HG02938 (cell line): Measurements from ENCODE around the gene RPL10A.

Source experiments
- ATAC-seq: cut with Tn5 transposase; IDR thresholded peaks from one replicate; pipeline ENCODE4 v1.9.1; 2021; ENCODE audit warnings: mild to moderate bottlenecking, moderate library complexity; ENCODE audit not compliant: unreplicated experiment

The RPL10A gene

DNA sequence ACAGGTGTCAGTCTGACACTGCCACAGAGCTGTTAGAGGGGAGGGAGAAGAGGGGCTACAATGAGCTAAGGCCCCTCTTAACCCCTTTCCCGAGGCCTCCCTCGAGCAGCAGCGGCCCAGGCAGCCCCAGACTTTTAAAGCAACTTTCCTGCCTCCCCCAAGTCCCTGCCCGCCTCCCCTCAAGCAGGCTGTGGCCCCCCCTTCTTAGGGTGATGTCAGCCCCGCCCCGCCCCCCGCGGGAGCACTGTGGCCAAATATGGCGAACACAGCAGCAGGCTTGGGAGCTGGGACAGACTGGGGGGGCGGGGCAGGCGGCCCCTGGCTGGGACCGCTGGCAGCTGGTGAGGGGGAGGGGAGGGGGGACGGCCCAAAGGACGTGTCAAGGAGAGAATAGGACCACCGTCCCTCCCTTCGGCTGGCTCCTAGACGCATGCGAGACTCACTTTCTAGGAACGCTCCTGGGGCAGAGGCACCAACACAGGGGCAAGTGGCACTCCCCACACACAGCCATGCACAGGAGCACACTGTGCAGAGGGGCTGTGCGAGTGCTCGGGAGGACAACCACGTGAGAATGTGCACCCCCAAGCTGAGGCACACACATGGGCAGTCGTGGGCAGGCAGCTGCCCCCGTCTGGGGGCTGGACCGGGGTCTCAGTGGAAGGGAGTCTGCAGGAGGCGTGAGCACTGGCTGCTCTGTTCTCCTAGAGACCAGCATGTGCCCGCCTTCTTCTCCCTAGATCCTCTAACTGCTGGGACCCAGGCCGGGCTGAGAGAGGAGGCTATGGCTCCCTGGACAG, 22.0 kb downstream of the RPL10A start:
- ATAC-seq = no peak

DNA sequence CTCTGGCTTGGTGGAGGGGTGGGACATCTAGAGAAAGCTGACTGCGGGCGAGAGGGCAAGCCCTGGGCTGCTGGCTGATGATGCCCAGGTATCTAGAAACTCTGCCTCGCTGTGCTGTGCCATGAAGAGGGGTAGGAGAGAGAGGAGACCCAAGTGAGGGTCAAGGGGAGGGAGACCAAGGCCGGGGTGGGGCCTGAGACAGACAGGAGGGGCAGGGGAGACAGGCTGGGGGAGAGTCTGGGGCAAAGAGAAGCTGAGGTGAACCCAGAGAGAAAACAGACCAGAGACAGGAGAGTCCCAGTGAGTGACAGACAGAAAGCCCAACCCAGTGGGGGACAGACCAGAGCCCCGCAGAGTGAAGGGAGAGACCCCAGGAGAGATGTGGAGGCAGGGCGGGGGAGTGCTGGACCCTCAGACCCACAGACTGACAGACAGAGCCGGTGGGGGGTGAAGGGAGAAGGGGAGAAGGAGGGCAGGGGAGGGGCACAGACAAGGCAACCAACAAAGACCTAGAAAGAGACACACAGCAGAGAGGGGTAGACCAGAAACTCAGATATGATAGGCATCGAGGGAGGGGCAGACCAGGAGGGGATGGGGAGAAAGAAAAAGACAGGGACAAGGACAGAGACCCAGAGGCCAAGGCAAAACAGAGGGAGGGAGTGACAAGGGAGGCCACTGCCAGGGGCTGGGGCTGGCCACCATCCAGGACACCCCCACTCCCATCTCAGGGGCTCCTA, 22.8 kb downstream of the RPL10A start:
- ATAC-seq = no peak

DNA sequence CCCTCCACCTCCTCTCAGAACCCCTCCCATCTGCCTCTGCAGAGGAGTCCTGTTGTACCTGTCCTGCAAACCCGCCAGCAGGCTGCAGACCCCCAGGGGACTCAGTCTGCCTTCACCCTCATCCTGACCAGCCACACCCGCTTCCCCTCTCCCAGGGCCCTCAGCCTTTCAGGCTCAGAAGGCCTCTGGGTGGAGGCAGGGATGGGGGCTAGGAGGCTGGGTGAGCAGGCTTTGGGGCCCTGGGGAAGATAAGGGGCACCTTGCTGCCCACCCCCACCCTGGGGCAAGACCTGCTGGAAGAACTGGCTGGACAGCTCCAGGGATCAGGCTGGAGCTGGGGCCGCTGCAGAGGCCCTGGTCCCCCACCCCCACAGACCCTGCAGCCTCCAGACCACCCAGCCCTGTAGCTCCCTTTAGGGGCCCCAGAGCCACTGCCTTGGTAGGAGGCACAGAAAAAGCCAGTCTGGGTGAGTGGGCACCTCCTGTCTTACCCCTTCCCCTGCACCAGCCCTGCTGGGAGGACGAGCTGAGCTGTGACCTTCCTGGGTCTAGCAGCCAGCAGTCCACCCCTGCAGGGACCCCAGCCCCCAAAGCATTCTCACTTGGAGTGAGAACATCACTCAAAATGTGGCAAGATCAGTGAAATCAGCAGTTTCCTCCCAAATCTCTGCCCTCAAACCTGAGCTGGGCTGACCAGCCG, 23.5 kb downstream of the RPL10A start:
- no peak for ATAC-seq

DNA sequence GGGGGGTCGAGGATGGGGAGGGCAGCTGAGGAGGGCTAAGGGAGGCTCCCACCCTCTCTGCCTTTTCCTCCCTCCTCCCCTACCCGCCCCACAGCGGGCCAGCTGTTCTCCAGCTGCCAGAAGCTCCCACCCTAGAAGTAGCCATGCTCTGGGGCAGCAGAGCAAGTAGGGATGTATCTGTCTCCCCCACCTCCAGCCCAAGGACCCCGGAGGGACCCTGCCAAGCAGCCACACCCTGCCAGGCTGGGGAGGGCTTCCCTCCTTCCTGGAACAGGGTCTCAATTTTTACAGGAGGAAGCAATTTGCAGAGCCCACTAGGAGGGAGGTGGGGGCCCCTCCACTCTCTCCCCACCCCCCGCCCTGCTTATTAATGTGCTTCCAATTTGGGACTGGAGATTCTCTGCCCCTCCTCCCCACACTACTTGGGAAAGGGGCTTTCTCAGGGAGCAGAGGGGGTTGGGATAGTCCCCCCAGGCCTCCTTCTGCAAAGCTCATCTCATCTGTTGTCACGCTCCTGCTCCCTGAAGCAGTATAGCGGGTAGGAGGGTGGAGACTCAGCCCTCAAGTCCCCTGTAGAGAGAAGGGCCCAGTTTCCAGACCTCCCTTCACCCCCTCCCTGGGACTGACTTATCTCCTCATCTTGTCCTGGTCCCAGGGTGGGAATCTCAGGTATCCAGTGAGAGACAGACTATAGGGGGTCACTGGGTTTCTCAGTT, 24.2 kb downstream of the RPL10A start:
- ATAC-seq = no peak

DNA sequence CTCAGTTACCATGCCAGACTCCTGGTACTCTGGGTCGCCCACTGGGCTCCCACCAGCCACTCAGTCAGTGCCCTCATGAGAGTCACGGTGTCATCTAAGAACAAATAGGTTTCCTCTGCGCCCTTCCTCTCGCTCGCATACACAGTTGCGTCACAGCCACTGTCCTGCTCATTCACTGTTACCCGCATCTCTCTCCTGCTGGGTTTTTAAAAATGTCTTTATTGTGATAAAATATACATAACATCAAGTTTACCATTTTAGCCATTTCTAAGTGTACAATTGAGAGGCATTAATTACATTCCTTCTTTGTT, 24.7 kb downstream of the RPL10A start:
- ATAC-seq = no peak

DNA sequence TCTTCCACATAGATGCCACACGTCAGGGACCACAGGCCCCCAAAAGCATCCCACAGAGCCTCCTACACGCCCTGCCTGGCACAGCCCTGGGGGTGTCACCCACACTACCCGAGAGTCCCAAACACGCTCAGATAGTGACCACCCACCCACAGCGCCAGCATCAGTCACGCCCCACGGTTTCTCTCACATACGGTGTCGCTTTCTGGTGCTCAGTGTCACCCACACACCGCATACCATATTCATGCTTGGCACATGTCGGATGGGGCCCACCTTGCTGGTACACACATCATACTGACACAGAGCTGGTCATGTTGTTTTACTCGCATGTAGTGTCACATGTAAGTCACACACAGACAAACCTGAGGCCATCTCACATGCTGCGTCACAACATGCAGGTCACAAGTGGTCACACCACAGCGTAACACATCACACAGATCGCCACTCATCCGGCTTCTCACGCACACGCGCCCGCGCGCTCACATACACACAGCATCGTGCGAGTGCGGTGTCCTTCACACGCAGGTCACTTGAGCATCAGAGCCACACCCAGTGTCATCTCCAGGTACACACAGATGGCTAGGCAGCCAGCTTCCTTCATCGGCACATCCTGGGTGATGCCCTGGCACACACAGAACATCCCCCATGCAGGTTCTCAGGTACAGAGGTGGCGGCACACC, 25.2 kb downstream of the RPL10A start:
- ATAC-seq = no peak

DNA sequence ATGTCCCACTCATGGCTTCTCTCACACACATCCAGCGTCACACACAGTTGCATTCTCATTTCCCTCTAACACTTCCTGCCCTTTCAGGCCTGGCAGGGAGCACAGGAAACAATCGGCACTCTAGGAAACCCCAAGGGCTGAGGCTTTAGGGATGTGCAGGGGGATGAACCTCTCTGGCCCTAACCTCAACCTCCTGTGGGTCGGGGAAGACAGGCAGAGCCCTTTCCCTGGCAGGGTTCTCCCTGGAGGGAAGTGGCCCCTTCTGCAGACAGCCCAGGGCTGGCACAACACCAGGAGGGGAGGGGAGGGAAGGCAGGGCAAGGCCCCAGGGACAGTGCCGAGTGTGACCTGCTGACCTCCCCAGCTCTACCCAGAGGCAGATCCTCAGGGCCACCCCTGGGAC, 26.0 kb downstream of the RPL10A start:
- ATAC-seq = no peak

DNA sequence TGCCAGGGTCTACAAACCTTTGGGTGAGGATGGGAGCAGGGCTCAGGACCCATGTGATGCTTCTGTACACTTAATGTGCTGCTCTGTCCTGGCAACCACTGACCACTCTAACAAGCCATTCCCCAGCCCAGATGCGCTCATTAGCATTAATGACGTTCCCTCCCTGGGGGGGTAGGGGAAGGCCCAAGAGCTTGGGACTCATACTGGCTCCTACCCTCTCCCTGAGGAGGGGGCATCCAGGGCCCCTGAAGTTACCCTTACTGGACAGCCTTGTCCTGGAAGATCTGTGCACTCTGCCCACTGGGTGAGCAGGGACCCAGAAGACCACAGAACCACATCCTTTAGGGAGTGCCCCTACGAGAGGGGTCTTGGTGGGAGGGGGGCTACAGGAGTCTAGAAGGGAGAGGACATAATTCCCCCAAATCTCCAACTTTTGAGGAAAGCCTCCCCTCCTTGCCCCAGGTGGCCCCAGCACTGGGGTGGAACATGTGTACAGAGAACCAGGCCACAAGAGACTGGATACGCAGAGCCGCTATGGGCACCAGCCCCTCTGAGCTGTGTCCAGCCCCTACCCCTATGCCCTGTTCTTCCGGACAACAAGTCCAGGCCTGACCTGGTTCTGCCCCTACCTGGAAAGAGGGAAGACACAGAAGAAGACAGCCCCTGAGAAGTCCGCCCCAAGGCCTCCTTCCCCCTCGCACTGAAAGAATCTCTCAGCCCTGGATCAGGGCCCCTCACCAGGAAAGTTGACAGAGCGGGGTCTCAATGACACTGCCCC, 27.2 kb downstream of the RPL10A start:
- ATAC-seq = no peak

DNA sequence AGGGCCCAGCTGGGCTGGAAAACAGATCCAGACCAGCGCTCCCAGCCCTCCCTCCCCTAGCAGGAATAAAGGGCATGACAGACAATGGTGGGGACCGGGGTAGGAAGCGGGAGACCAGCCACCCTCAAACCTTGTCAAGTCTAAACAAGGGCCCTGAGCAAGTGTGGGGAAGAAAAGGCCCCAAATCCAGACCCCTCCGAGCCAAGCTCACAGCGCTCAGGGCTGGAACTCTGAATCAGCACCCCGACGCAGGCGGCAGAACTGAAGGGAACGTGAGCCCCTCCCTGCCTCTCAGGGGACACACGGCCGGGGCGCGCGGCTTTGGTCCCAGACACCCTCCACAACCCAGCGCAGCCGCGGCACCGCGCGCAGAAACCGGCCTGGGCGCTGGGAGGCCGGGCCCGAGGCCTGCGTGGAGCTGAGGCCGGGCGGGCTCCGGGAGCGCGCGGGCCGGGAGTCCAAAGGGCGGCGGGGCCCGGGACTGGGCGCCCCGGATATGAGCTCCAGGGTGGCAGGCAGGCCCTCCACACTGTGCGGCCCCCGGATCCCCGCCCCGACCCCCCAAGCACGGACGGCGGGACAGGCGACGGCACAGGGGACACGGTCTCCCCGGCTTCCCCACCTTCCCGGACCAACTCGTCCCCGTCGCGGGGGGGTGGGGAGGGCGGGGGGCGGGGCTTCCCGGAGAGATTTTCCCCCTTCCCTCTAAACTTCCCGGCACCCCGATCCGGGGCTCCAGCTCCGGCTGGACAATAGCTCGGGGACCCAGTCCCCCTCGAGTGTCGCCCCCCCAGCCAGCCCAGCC, 28.0 kb downstream of the RPL10A start:
- ATAC-seq = no peak

DNA sequence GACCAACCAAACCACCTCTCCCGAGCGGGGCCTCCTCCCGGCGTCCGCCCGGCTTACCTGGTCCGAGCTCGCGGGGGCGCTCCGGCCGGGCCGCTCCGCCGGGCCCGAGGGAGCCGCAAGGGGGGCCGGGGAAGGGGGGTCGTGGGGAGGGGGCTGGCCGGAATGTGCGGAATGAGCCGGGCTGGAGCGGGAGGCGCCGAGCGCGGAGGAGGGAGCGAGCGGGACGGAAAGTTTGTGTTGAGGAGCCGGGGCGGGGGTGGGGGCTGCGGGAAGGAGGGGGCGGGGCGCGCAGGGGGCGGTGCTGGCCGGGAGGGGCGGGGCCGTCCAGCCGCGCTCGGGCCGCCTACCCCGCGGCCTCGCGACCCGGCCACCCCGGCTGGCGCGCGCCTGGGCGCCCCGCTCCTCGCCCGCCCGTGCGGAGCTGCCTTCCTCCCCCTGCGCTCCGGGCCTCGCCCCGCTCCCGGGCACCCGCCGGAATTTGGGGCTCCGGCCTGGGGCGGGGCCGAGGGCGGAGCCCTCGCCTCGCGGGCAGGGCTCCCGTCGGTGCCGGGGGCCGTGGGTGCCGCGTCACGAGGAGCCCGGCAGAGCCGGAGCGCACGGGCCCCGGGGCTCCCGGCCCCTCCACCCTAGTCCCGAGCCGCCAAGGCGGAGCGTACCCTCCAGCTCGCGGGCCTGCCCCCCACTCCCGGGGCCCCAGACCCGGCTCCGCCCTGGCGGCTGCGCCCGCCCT, 28.8 kb downstream of the RPL10A start, which contains the start of gene TEAD3:
TEAD3 (minus strand) TSS at position 239 of the 730 bp plus-strand sequence.
- ATAC-seq = no peak

DNA sequence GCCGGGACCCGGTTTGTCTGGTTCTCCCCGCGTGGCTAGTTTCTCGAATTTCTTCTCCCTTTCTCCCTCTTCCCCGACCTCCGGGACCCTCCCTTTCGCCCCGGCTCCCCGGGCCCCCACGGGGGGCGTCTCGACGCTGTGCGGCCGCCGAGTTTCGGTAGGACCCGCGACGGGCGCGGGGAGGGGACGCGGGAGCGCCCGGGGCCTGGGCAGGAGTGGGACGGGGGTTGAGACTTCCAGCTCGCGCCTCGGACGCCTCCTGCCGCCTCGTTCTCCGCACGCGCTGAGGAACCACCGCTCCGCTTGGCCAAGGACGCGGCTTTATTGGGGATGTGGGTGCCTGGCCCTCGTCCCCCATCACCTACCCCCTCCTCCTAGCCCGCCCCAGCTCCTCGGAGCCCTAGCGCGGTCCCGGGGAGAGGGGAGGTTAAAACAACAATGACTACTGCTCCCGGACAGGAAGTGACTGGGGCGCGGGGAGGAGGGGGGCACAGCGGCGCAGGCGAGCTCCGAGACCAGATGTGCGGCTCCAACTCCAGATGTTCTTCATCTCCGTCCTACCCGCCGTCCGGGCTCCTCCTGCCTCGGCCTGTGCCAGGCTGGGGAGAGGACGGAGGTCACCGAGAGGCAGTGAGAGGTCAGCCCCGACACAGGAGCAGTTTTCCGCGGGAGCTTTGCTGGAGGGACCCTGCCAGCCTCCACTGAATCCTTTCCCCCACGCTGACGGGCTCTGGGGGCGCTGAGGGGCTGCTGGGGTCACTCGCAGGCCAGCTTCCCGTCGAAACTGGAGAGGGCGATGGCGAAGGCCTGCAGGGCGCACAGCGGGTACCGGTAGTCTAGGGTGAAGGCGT, 29.6 kb downstream of the RPL10A start:
- no peak for ATAC-seq

DNA sequence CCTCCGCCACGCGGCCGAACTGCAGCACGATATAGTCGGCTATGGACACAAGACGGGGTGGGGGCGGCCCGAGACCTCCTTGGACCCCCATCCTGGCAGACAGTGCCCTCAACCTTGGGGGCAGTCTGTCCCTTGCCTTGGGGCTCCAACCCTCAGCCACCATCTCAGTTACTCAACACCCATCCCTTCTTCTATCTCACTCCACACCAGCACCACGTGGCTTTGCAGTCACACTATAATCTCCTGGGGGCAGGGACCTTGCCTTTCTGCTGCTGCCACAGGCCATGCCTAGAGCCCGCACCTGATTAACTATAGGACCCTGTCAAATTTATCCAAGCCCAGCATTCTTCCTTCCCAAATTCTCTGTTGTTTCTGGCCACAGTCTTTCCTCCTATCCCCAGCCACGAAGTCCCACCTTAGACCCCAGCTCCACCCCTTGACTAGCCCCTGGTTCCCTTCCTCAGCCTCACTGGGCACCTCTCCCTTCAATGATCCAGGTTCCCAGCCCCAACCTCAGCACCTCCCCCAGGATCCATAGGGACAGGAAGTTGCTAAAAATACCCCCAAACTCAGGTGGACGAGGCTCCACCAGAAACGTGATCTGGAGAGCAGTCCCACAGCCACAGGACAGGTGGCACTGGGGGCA, 30.3 kb downstream of the RPL10A start:
- no peak for ATAC-seq

DNA sequence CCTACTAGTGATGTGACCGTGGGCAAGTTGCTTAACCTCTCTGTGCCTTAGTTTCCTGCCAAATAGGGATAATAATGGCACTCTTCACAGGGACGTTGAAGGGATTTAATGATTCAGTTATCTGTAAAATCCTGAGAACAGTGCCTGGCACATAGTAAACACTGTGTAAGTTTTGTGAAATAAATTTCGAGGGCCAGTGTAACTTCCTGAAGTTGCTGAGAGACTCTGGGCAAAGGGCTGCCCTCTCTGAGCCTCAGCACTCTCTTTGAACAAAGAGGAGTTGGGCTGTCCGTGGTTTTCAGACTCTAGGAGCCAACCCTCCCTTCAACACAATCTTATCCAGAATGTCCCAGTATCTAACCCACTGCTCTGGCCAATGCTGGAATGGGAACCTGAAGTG, 31.2 kb downstream of the RPL10A start:
- ATAC-seq = no peak

DNA sequence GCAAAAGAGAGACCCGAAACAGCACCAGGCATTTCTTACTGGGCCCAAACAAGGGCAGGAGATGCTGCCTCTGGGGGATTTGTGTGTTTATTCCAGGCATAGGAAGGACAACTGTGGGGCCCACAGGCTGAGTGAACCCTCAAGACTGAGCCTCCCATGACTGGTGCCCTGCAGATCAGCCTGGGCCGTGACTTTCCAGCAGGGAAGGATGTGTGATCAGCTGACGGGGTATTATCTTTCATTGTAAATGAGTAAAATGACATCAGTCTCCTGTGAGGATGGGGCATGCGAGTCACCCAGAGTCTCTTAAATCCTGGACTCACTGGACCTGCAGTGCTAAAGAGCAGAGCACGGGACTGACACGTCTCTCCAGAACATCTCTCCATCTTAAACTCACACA, 32.6 kb downstream of the RPL10A start:
- ATAC-seq = no peak

DNA sequence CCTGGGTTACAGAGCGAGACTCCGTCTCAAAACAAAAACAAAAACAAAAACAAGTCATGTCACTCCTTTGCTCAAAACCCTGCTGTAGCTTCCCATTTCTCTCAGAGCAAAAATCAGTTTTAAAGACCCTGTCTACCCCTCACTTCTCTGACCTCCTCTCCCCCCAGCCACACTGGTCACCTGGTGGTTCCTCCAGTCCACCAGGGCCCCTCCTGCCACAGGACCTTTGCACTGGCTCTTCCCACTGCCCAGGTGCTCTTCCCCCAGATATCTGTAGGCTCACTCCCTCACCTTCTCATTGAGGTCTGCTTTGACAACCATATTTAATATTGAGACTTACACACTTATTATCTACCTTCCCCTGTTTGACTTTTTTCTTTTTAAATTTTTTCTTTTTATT, 33.6 kb downstream of the RPL10A start:
- no peak for ATAC-seq

DNA sequence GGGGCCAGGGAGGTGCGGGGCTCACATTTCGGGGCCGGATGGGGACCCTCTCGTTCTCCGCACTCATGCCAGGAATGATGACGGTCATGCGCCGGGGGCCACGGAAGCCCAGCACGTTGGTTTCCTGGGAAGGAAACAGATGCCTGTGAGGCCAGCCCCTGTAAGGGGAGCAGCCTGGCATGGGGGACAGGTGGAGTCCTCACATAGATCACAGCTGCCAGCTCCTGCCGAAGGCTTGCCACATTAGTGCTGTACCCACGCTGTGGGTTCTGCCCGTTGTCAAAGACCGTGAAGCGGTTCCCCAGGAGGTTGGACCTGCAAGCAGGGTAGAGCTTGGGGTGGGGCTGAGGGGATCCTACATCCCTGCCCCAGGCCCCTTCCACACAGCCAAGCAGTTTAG, 35.3 kb downstream of the RPL10A start:
- no peak for ATAC-seq

DNA sequence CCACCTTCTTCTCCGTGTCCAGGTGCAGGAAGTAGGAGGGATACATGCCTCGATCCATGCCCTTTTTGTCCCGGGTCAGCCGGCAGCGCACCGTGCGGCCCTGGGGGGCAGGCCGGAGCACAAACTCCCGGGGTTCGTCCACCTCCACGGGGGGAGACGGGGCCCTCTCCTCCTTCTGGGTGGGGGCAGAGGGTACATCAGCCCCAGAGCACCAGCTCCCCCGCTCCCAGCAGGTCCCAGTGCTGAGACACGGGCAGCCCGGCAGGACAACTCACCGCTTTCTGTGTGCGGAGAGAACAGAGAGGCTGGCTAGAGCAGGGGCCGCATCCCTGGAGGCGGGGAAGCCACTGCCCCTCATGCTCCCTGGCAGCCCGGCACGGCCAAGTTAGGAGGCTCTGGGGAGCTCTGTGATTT, 37.8 kb downstream of the RPL10A start:
- no peak for ATAC-seq
